GM12872 (cell line): ENCODE data around the gene HYAL4.

Experiments
- CTCF ChIP-seq: IDR thresholded peaks from 3 replicates; pipeline ENCODE4 v1.5.1; 2011; ENCODE audit warnings: low read depth, mild to moderate bottlenecking, low read length, moderate library complexity; ENCODE audit not compliant: insufficient read depth

Gene HYAL4

GRCh38 chr7:123862775-123863174, 17.8 kb downstream of the HYAL4 start:
- no peak for TF ChIP-seq CTCF

- no peak for TF ChIP-seq CTCF
Measured at GRCh38 chr7:123863461-123863860, 18.5 kb downstream of the HYAL4 start.

GRCh38 chr7:123864012-123864411, 19.0 kb downstream of the HYAL4 start:
- TF ChIP-seq CTCF = no peak

GRCh38 chr7:123864436-123864835, 19.5 kb downstream of the HYAL4 start:
- no peak for TF ChIP-seq CTCF

- no peak for TF ChIP-seq CTCF
Measured at GRCh38 chr7:123864966-123865365, 20.0 kb downstream of the HYAL4 start.

GRCh38 chr7:123865517-123866117, 20.6 kb downstream of the HYAL4 start:
- TF ChIP-seq CTCF = peak; percentile 62; the same call in 2 of the 3 replicates

- TF ChIP-seq CTCF = no peak
Measured at GRCh38 chr7:123867225-123867624, 22.3 kb downstream of the HYAL4 start.
